Ovary (tissue), 3 donors: Measurements from ENCODE around the gene CCDC182.

Experiments
- EP300 ChIP-seq: sonication (generic); formaldehyde crosslinking; IDR thresholded peaks from one replicate; pipeline ENCODE4 v1.6.1; 2017; ENCODE audit warnings: antibody characterized with exemption
- POLR2A ChIP-seq: fragments of 450-650 bp; IDR thresholded peaks from one replicate; pipeline ENCODE4 v1.6.1; 2017; ENCODE audit warnings: antibody characterized with exemption, mild to moderate bottlenecking, moderate library complexity
- TF ChIP-seq, protein P1 (sequence below), 3 donors: fragments of 450-650 bp in 2 of 3; fragments of 200-600 bp in 1 of 3; IDR thresholded peaks; one replicate each; pipeline versions ENCODE4 v1.5.1 to v1.8.0; 2016 to 2022; ENCODE audit warnings: antibody characterized with exemption in 3 of 3, mild to moderate bottlenecking in 1 of 3
- donor health status: DM: no; HTN: no; CAD: no.

DNA sequence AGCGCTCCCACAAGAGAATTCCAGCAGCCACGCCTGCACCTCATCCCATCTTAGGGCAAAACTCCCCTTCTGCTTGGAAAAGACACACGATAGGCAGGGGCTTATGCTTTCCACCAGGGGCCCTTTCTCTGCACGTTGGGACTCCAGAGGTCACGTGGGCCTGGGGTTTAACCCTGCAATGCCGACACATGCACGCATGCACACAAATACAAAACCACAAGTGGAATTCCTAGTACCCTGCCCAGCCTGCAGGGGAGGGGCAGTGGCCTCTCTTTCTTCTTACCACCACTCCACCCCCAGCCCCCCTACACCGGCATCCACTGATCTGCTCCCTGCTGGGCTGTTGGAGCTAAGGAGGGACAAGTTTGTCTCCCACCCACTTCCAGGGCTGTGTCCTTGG lies 16.8 kb upstream of the CCDC182 start:
- TF ChIP-seq, protein P1, sequence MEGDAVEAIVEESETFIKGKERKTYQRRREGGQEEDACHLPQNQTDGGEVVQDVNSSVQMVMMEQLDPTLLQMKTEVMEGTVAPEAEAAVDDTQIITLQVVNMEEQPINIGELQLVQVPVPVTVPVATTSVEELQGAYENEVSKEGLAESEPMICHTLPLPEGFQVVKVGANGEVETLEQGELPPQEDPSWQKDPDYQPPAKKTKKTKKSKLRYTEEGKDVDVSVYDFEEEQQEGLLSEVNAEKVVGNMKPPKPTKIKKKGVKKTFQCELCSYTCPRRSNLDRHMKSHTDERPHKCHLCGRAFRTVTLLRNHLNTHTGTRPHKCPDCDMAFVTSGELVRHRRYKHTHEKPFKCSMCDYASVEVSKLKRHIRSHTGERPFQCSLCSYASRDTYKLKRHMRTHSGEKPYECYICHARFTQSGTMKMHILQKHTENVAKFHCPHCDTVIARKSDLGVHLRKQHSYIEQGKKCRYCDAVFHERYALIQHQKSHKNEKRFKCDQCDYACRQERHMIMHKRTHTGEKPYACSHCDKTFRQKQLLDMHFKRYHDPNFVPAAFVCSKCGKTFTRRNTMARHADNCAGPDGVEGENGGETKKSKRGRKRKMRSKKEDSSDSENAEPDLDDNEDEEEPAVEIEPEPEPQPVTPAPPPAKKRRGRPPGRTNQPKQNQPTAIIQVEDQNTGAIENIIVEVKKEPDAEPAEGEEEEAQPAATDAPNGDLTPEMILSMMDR (IDR thresholded peaks at IDR 0.05) = no peak
- TF ChIP-seq EP300 = no peak
- TF ChIP-seq POLR2A = no peak
